H1 (cell line): Measurements from ENCODE around the gene TJP3. TPM values are rescaled to one million over a fixed set of nuclear protein-coding genes. Genes with fewer than 3 reads are reported as not detected.

Experiments used
- CTCF ChIA-PET: fragments of 300-600 bp; sonication (Branson Sonifier 250); formaldehyde crosslinking; loops from one replicate; lab custom pipeline; 2021; ENCODE audit not compliant: partially characterized antibody; lab: Charles Lee
- POLR2A ChIA-PET: fragments of 300-600 bp; sonication (Branson Sonifier 250); formaldehyde crosslinking; loops from one replicate; lab custom pipeline; 2021; ENCODE audit warnings: inconsistent platforms; ENCODE audit not compliant: partially characterized antibody; lab: Charles Lee
- DNase-seq, 2 experiments: peaks; one replicate each; pipeline versions ENCODE4 v3.0.0 to v3.0.0-alpha.2; 2010 to 2022; ENCODE audit warnings: low spot score in 2 of 2, low read depth in 1 of 2, mixed read lengths in 1 of 2
- FAIRE-seq: peaks from 2 replicates; lab custom pipeline; 2011; peaks lifted over from hg19 to GRCh38; lab: Jason Lieb, UNC
- H2AFZ ChIP-seq: 2 replicates; pipeline ENCODE4 v1.8.1; 2012; ENCODE audit warnings: low read length, inconsistent platforms
- H2AK5ac ChIP-seq: 2 replicates; pipeline ENCODE4 v1.6.1; 2013; ENCODE audit warnings: low read depth, low read length
- H2BK120ac ChIP-seq: replicated peaks from 2 replicates; pipeline ENCODE3; 2013; ENCODE audit warnings: low read depth, low read length, inconsistent platforms
- H2BK12ac ChIP-seq: 2 replicates; pipeline ENCODE4 v1.6.1; 2013; ENCODE audit warnings: low read depth, low read length
- H2BK15ac ChIP-seq: 2 replicates; pipeline ENCODE4 v1.6.1; 2013; ENCODE audit warnings: low read length
- H2BK20ac ChIP-seq: 2 replicates; pipeline ENCODE4 v1.6.1; 2013; ENCODE audit warnings: low read length
- H2BK5ac ChIP-seq: 2 replicates; pipeline ENCODE4 v1.6.1; 2013; ENCODE audit warnings: low read depth, low read length
- H3K14ac ChIP-seq: 2 replicates; pipeline ENCODE4 v1.6.1; 2013; ENCODE audit warnings: inconsistent platforms; ENCODE audit not compliant: insufficient read length
- H3K18ac ChIP-seq: 2 replicates; pipeline ENCODE4 v1.6.1; 2013; ENCODE audit warnings: low read length; ENCODE audit errors: extremely low read depth
- H3K23ac ChIP-seq: 2 replicates; pipeline ENCODE4 v1.6.1; 2013; ENCODE audit warnings: inconsistent platforms; ENCODE audit not compliant: insufficient read length
- H3K23me2 ChIP-seq: 2 replicates; pipeline ENCODE4 v1.6.1; 2013; ENCODE audit warnings: low read depth, low read length
- H3K27ac ChIP-seq: 2 replicates; pipeline ENCODE4 v1.6.1; 2011; ENCODE audit warnings: low read depth, low read length, inconsistent platforms
- H3K27me3 ChIP-seq, 4 experiments: replicated peaks in 1 of 4; 1 replicate in 1 of 4; 2 replicates in 3 of 4; pipeline versions ENCODE4 v1.6.1 to v1.8.1; 2011 to 2013; ENCODE audit warnings: low read length in 3 of 4, mild to moderate bottlenecking in 3 of 4, inconsistent platforms in 2 of 4, mixed read lengths in 2 of 4, moderate library complexity in 1 of 4; ENCODE audit not compliant: control insufficient read depth in 3 of 4, insufficient read depth in 3 of 4; ENCODE audit errors: extremely low read depth in 1 of 4
- H3K36me3 ChIP-seq, 4 experiments: 2 replicates each; pipeline versions ENCODE4 v1.6.1 to v1.8.1; 2011 to 2013; ENCODE audit warnings: mild to moderate bottlenecking in 4 of 4, low read length in 3 of 4, moderate library complexity in 2 of 4, control low read depth in 1 of 4, inconsistent platforms in 1 of 4; ENCODE audit not compliant: insufficient read depth in 4 of 4, control insufficient read depth in 2 of 4
- H3K4ac ChIP-seq: replicated peaks from 2 replicates; pipeline ENCODE3; 2013; ENCODE audit warnings: low read length, low read depth, mixed read lengths, inconsistent platforms; ENCODE audit not compliant: insufficient read length
- H3K4me1 ChIP-seq, 4 experiments: replicated peaks in 1 of 4; 1 replicate in 1 of 4; 2 replicates in 3 of 4; pipeline versions ENCODE4 v1.6.1 to v1.8.1; 2011 to 2013; ENCODE audit warnings: low read length in 3 of 4, inconsistent platforms in 2 of 4, mixed read lengths in 1 of 4; ENCODE audit not compliant: insufficient read depth in 4 of 4, control insufficient read depth in 3 of 4
- H3K4me2 ChIP-seq, 2 experiments: 2 replicates each; pipeline versions ENCODE4 v1.6.1 to v1.8.1; 2011 to 2013; ENCODE audit warnings: low read depth in 2 of 2, low read length in 2 of 2, control low read depth in 1 of 2, inconsistent platforms in 1 of 2, mild to moderate bottlenecking in 1 of 2; ENCODE audit not compliant: insufficient read depth in 1 of 2
- H3K4me3 ChIP-seq, 4 experiments: fragments of 200-600, 300-600 bp in 1 of 4; sonication (generic), shearing (Covaris generic), sonication (Bioruptor Twin) in 1 of 4; 2 replicates each; pipeline versions ENCODE4 v1.5.1 to v1.8.1; 2011 to 2016; ENCODE audit warnings: low read length in 4 of 4, low read depth in 3 of 4, control low read depth in 2 of 4, inconsistent platforms in 2 of 4, mild to moderate bottlenecking in 2 of 4, mixed read lengths in 1 of 4, moderate library complexity in 1 of 4; ENCODE audit not compliant: insufficient read depth in 2 of 4; ENCODE audit errors: extremely low read depth in 1 of 4
- H3K56ac ChIP-seq: replicated peaks from 2 replicates; pipeline ENCODE3; 2013; ENCODE audit warnings: low read depth, mild to moderate bottlenecking, mixed read lengths, low read length, inconsistent platforms; ENCODE audit not compliant: insufficient read length
- H3K79me1 ChIP-seq: 2 replicates; pipeline ENCODE4 v1.6.1; 2013; ENCODE audit warnings: low read depth, low read length, control low read depth
- H3K79me2 ChIP-seq, 2 experiments: 2 replicates each; pipeline versions ENCODE4 v1.6.1 to v1.8.1; 2012 to 2013; ENCODE audit warnings: low read length in 2 of 2, mild to moderate bottlenecking in 2 of 2, inconsistent platforms in 1 of 2; ENCODE audit not compliant: insufficient read depth in 2 of 2, control insufficient read depth in 1 of 2
- H3K9ac ChIP-seq, 4 experiments: replicated peaks in 1 of 4; 1 replicate in 1 of 4; 2 replicates in 3 of 4; pipeline versions ENCODE4 v1.6.1 to v1.8.1; 2011 to 2013; ENCODE audit warnings: low read depth in 3 of 4, low read length in 3 of 4, control low read depth in 2 of 4, mild to moderate bottlenecking in 2 of 4, moderate library complexity in 2 of 4, inconsistent platforms in 1 of 4; ENCODE audit errors: extremely low read depth in 1 of 4
- H3K9me3 ChIP-seq, 2 experiments: 2 replicates each; pipeline versions ENCODE4 v1.6.1 to v1.8.1; 2012 to 2013; ENCODE audit warnings: mild to moderate bottlenecking in 2 of 2, moderate library complexity in 2 of 2, control low read depth in 1 of 2, inconsistent platforms in 1 of 2, low read depth in 1 of 2, low read length in 1 of 2, mixed read lengths in 1 of 2; ENCODE audit not compliant: insufficient read depth in 2 of 2
- H4K20me1 ChIP-seq, 2 experiments: replicated peaks in 1 of 2; 2 replicates each; pipeline versions ENCODE3 to v1.8.1; 2011 to 2013; ENCODE audit warnings: inconsistent platforms in 2 of 2, low read length in 2 of 2, mild to moderate bottlenecking in 1 of 2; ENCODE audit not compliant: insufficient read depth in 2 of 2, control insufficient read depth in 1 of 2
- H4K5ac ChIP-seq: 2 replicates; pipeline ENCODE4 v1.6.1; 2013; ENCODE audit warnings: low read length, low read depth, mixed read lengths, inconsistent platforms; ENCODE audit not compliant: insufficient read length
- H4K8ac ChIP-seq: 2 replicates; pipeline ENCODE4 v1.8.0; 2013; ENCODE audit warnings: mild to moderate bottlenecking, moderate library complexity, low read length, inconsistent platforms; ENCODE audit not compliant: insufficient read depth; ENCODE audit errors: extremely low read depth
- H4K91ac ChIP-seq: replicated peaks from 2 replicates; pipeline ENCODE3; 2013; ENCODE audit warnings: low read length, mixed read lengths, inconsistent platforms; ENCODE audit not compliant: insufficient read length
- MAX ChIP-seq: IDR thresholded peaks from 2 replicates; pipeline ENCODE4 v1.6.1; 2012; ENCODE audit warnings: inconsistent platforms
- POLR2A ChIP-seq, 2 experiments: IDR thresholded peaks; 1 replicate in 1 of 2; 2 replicates in 1 of 2; pipeline ENCODE4 v1.6.1; 2011; ENCODE audit warnings: low read depth in 2 of 2, low read length in 2 of 2, mild to moderate bottlenecking in 2 of 2; ENCODE audit errors: control extremely low read depth in 1 of 2
- SP1 ChIP-seq: IDR thresholded peaks from 2 replicates; pipeline ENCODE4 v1.6.1; 2011; ENCODE audit warnings: low read depth, low read length
- WGBS, 2 experiments: shearing (Covaris generic) in 1 of 2; methylation state at CpG; one replicate each; pipeline versions ENCODE4 v1.1.6 to v1.1.7; 2013 to 2015; ENCODE audit warnings: low lambda C conversion rate in 2 of 2, mixed read lengths in 2 of 2, inconsistent platforms in 1 of 2, low coverage in 1 of 2, missing lambda C conversion rate in 1 of 2; ENCODE audit not compliant: insufficient replicate concordance in 2 of 2, insufficient coverage in 1 of 2, insufficient read length in 1 of 2; ENCODE audit errors: extremely low coverage in 1 of 2, missing lambda C conversion rate in 1 of 2; 5-methylcytosine and 5-hydroxymethylcytosine counted together
- polyA plus RNA-seq, 7 experiments: library from polyadenylated mRNA; depleted of rRNA in 3 of 7; stranded (reverse) in 5 of 7; unstranded in 2 of 7; fragments of >200 nt in 5 of 7; fragments of 200-250 nt in 2 of 7; gene quantifications; 1 replicate in 5 of 7; 2 replicates in 1 of 7; 4 replicates in 1 of 7; pipeline versions ENCODE4 v1.2.1 to v1.2.3, GENCODE V29; 2011 to 2013; ENCODE audit warnings: missing spikeins in 2 of 7, mixed read lengths in 2 of 7
- total RNA-seq: library from RNA; stranded (reverse); fragmentation: NEBNext Ultra II Directional; extraction: Animal tissue kit (Norgen Biotek cat#: 25700); gene quantifications from 2 replicates; pipeline ENCODE4 v1.2.1, GENCODE V29; 2021

Gene TJP3
- total and polyA plus RNA-seq, 2 of the 8 experiments (the other 6 are each of a cell fraction or from before 2014, with no cell fraction given), result 17.1 to 26.1 TPM

- no peak for FAIRE-seq
Measured at GRCh38 chr19:3710265-3710812, 2.2 kb downstream of the TJP3 start.

More at GRCh38 chr19:3710265-3710812, 2.2 kb downstream of the TJP3 start:
- H3K18ac ChIP-seq, result peak overlapping the region; percentile 78
- ChIA-PET CTCF (interaction anchor here (0.6 to 13.9 kb wide), 13 partner anchors 8 to 132 kb away, joined by 3 to 110 read pairs (median 5); partner anchors contain the start of genes GIPC3 and PIP5K1C), POLR2A (interaction anchor here (1.6 kb wide), 1 partner anchor 10 kb away, joined by 3 read pairs; no protein-coding TSS in a partner anchor)
- H4K20me1 ChIP-seq, result peaks cover 0 to 2% of the 10 kb centered on the region in 2 experiments
- H3K27ac ChIP-seq, result no peak overlapping the region
- no peak overlapping the region for H3K4ac ChIP-seq
- no peak overlapping the region for H3K56ac ChIP-seq
- H2BK20ac ChIP-seq, result peak overlapping the region; percentile 86; the same call in 1 of the 2 replicates
- H3K4me3 ChIP-seq, result no peak overlapping the region
- H3K36me3 ChIP-seq, result no peaks in the 10 kb centered on the region
- H2AFZ ChIP-seq, result no peak overlapping the region; the same call in 1 of the 2 replicates
- peak overlapping the region; percentile 13 to 18; a peak in 2 of 4 replicates for H3K4me2 ChIP-seq
- DNase-seq, result peak in 1 of 2 experiments; percentile 65
- H4K91ac ChIP-seq, result peak overlapping the region; percentile 85
- peak overlapping the region; percentile 80; the same call in 1 of the 2 replicates for H2BK12ac ChIP-seq
- no peak overlapping the region for H3K14ac ChIP-seq
- H2BK15ac ChIP-seq, result no peak overlapping the region
- H2AK5ac ChIP-seq, result no peak overlapping the region
- H3K27me3 ChIP-seq, result peaks cover 0 to 3% (median 0%) of the 10 kb centered on the region in 4 experiments; a peak in 1 of 7 replicates
- peak overlapping the region; percentile 57 for H2BK120ac ChIP-seq
- no peaks in the 10 kb centered on the region for H3K79me1 ChIP-seq
- H2BK5ac ChIP-seq, result no peak overlapping the region
- H3K79me2 ChIP-seq, result no peaks in the 10 kb centered on the region
- H4K8ac ChIP-seq, result peak overlapping the region; percentile 77
- H3K4me1 ChIP-seq, result peaks cover 0 to 20% (median 14%) of the 10 kb centered on the region in 4 experiments; a peak in 4 of 7 replicates
- peak overlapping the region; percentile 64 for H4K5ac ChIP-seq
- H3K23ac ChIP-seq, result no peak overlapping the region
- H3K23me2 ChIP-seq, result no peaks in the 10 kb centered on the region
- TF ChIP-seq SP1 (peak; percentile 49; the same call in 1 of the 2 replicates), MAX (0 out of 2 replicates have a peak, but pooled peaks have one; percentile 25), POLR2A (IDR thresholded peaks at IDR 0.05; ENCODE audit: control extremely low read depth in 1 of 2, low read depth in 2 of 2, low read length in 2 of 2) (no peak)
- TF ChIP-seq, all 59 proteins: peak for 2
- no peak overlapping the region for H3K9ac ChIP-seq
- 70% methylated on average over 20 of the region's 20 CpGs; no CpG with 5 or more reads in 1 of the 2 experiments for WGBS, 2 experiments
- no peaks in the 10 kb centered on the region for H3K9me3 ChIP-seq
